Sigmoid colon (tissue), 7 donors: ENCODE measurements around the gene MAP1LC3B2. TPM values are rescaled to one million over a fixed set of nuclear protein-coding genes. Genes with fewer than 3 reads are reported as not detected.

Experiments used
- DNase-seq: peaks from one replicate; pipeline ENCODE4 v3.0.0-alpha.2; 2019
- H3K27ac ChIP-seq, 4 donors: fragments of 200-600 bp; sonication (generic); one replicate each; pipeline ENCODE4 v1.5.1; 2016 to 2019; ENCODE audit warnings: mild to moderate bottlenecking in 1 of 4
- H3K27me3 ChIP-seq, 3 donors: fragments of 200-600 bp; sonication (generic); one replicate each; pipeline ENCODE4 v1.5.1; 2019; ENCODE audit warnings: mild to moderate bottlenecking in 1 of 3
- H3K36me3 ChIP-seq, 4 donors: fragments of 200-600 bp; sonication (generic); one replicate each; pipeline ENCODE4 v1.5.1; 2016 to 2019
- H3K4me1 ChIP-seq, 4 donors: fragments of 200-600 bp; sonication (generic); one replicate each; pipeline ENCODE4 v1.5.1; 2017 to 2019
- H3K4me3 ChIP-seq, 4 donors: fragments of 200-600 bp; sonication (generic); one replicate each; pipeline ENCODE4 v1.5.1; 2017 to 2019; ENCODE audit warnings: mild to moderate bottlenecking in 2 of 4, moderate library complexity in 1 of 4
- H3K9me3 ChIP-seq, 4 donors: fragments of 200-600 bp in 3 of 4; sonication (generic) in 3 of 4; one replicate each; pipeline versions ENCODE4 v1.5.1 to v1.6.1; 2013 to 2019
- EP300 ChIP-seq, 4 donors: sonication (generic); formaldehyde crosslinking; IDR thresholded peaks; one replicate each; pipeline ENCODE4 v1.6.1; 2017; ENCODE audit warnings: antibody characterized with exemption in 4 of 4
- POLR2A ChIP-seq, 2 donors: fragments of 450-650 bp; IDR thresholded peaks; one replicate each; pipeline ENCODE4 v1.6.1; 2016; ENCODE audit warnings: antibody characterized with exemption in 2 of 2, mild to moderate bottlenecking in 2 of 2, moderate library complexity in 2 of 2
- POLR2AphosphoS5 ChIP-seq, 4 donors: sonication (generic); formaldehyde crosslinking; IDR thresholded peaks; one replicate each; pipeline ENCODE4 v1.6.1; 2017; ENCODE audit warnings: antibody characterized with exemption in 4 of 4
- WGBS, 2 donors: extraction: QIAGEN DNeasy Blood & Tissue Kit; methylation state at CpG; one replicate each; pipeline ENCODE4 v1.1.7; 2013; 5-methylcytosine and 5-hydroxymethylcytosine counted together
- intact Hi-C: fragments of 100-400 bp; cut with DNase I; formaldehyde crosslinking; loops from one replicate; pipeline ENCODE4 v1.15.1; 2023
- polyA plus RNA-seq, 3 donors: library from polyadenylated mRNA; stranded (reverse); fragments of 200-250 nt; gene quantifications; one replicate each; pipeline ENCODE4 v1.2.3, GENCODE V29; 2013
- total RNA-seq, 4 donors: library from RNA; depleted of rRNA; stranded (reverse); fragments of >200 nt; gene quantifications; one replicate each; pipeline ENCODE4 v1.1.0, GENCODE V29; 2016
- TF ChIP-seq, protein P1 (sequence below), 4 experiments: fragments of 450-650 bp in 3 of 4; fragments of 200-600 bp in 1 of 4; IDR thresholded peaks; one replicate each; pipeline ENCODE4 v1.5.1; 2016 to 2019; ENCODE audit warnings: antibody characterized with exemption in 4 of 4, mild to moderate bottlenecking in 3 of 4, moderate library complexity in 2 of 4
- donor health status: healthy with polysubstance abuse.
- donor health status: Bipolar disorder and iron deficiency.
- donor health status: healthy.

MAP1LC3B2 gene
- total and polyA plus RNA-seq, 7 donors = 0.90 to 6.2 (median 2.9) TPM; not detected in 3

- WGBS, 2 donors = 25 to 67% methylated on average over 16 of the region's 16 CpGs
- Histone ChIP-seq H3K36me3 (no peaks in the 10 kb centered on the region), H3K9me3 (peaks cover 0 to 8% (median 2%) of the 10 kb centered on the region in 4 donors), H3K27me3 (no peaks in the 10 kb centered on the region), H3K4me1 (no peaks in the 10 kb centered on the region), H3K27ac (no peak overlapping the region), H3K4me3 (no peak overlapping the region)
- TF ChIP-seq, protein P1, sequence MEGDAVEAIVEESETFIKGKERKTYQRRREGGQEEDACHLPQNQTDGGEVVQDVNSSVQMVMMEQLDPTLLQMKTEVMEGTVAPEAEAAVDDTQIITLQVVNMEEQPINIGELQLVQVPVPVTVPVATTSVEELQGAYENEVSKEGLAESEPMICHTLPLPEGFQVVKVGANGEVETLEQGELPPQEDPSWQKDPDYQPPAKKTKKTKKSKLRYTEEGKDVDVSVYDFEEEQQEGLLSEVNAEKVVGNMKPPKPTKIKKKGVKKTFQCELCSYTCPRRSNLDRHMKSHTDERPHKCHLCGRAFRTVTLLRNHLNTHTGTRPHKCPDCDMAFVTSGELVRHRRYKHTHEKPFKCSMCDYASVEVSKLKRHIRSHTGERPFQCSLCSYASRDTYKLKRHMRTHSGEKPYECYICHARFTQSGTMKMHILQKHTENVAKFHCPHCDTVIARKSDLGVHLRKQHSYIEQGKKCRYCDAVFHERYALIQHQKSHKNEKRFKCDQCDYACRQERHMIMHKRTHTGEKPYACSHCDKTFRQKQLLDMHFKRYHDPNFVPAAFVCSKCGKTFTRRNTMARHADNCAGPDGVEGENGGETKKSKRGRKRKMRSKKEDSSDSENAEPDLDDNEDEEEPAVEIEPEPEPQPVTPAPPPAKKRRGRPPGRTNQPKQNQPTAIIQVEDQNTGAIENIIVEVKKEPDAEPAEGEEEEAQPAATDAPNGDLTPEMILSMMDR (IDR thresholded peaks at IDR 0.05) = no peak
- no peak for TF ChIP-seq POLR2A (IDR thresholded peaks at IDR 0.05)
- no peak for TF ChIP-seq EP300 (IDR thresholded peaks at IDR 0.05)
- intact Hi-C loops = no loop called here
- no peak for DNase-seq
These were observed 61.5 kb downstream of the MAP1LC3B2 start for GRCh38 chr12:116620492-116621191.

- no peak overlapping the region for H3K4me3 ChIP-seq
- no peaks in the 10 kb centered on the region for H3K27me3 ChIP-seq
- H3K36me3 ChIP-seq = no peaks in the 10 kb centered on the region
- intact Hi-C loops = no loop called here
- DNase-seq = no peak
- no peak for TF ChIP-seq POLR2AphosphoS5 (IDR thresholded peaks at IDR 0.05)
- no peak for TF ChIP-seq EP300 (IDR thresholded peaks at IDR 0.05)
- no peak for TF ChIP-seq POLR2A (IDR thresholded peaks at IDR 0.05)
- TF ChIP-seq, protein P1 (IDR thresholded peaks at IDR 0.05) = no peak
- no peaks in the 10 kb centered on the region for H3K4me1 ChIP-seq
- no peak overlapping the region for H3K27ac ChIP-seq
- peaks cover 0 to 8% (median 2%) of the 10 kb centered on the region in 4 donors for H3K9me3 ChIP-seq
- 69 to 90% methylated on average over 4 of the region's 4 CpGs for WGBS, 2 donors
These were observed 62.0 kb downstream of the MAP1LC3B2 start for GRCh38 chr12:116621194-116621593.

DNA sequence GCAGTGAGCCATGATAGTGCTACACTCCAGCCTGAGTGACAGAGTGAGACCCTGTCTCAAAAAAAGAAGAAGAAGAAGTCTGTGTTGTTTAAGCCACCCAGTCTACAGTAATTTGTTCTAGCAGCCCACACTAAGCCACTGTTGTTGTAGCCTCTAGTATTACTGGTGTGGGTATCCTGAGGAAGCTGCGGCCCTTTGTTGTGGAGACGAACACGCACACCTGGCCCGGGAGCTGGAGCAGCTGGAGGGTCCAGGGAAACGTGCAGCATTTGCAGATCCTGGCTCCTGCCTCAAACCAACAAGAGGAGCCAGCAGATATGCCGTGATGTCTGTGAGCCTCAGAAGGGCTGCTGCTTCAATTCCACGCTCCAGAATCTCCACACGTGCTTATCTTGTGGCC lies 65.3 kb downstream of the MAP1LC3B2 start:
- Histone ChIP-seq H3K4me3 (no peak overlapping the region), H3K9me3 (peaks cover 0 to 4% (median 2%) of the 10 kb centered on the region in 4 donors), H3K27me3 (no peaks in the 10 kb centered on the region), H3K36me3 (no peaks in the 10 kb centered on the region), H3K27ac (no peak overlapping the region), H3K4me1 (no peaks in the 10 kb centered on the region)
- TF ChIP-seq EP300 (IDR thresholded peaks at IDR 0.05) (no peak), POLR2A (IDR thresholded peaks at IDR 0.05) (no peak), POLR2AphosphoS5 (IDR thresholded peaks at IDR 0.05) (no peak)
- TF ChIP-seq, protein P1 (IDR thresholded peaks at IDR 0.05) = no peak
- WGBS, 2 donors = 72 to 89% methylated on average over 8 of the region's 8 CpGs
- DNase-seq = no peak
- intact Hi-C loops = no loop called here

DNA sequence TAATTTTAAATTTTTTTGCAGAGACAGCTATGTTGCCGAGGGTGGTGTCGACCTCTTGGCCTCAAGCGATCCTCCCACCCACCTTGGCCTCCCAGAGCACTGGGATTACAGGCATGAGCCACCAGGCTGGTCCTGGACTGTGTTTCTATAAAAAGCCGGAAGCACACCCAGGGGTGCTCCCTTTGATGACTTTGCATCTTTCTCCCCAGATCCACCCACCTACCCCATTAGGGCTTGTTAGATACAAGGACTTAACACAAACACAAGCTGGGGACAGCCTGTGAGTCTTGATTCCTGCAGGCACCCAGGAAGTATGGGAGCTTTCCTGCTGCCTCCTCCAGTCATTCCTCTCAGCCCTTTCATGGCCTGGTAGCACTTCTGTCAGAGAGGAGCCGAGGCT lies 67.0 kb downstream of the MAP1LC3B2 start:
- Histone ChIP-seq H3K4me3 (no peak overlapping the region), H3K9me3 (peaks cover 0 to 4% (median 2%) of the 10 kb centered on the region in 4 donors), H3K27me3 (no peaks in the 10 kb centered on the region), H3K27ac (no peak overlapping the region), H3K36me3 (no peaks in the 10 kb centered on the region), H3K4me1 (no peaks in the 10 kb centered on the region)
- intact Hi-C loops = no loop called here
- TF ChIP-seq POLR2A (IDR thresholded peaks at IDR 0.05) (no peak), POLR2AphosphoS5 (IDR thresholded peaks at IDR 0.05) (no peak), EP300 (IDR thresholded peaks at IDR 0.05) (no peak)
- TF ChIP-seq, protein P1 (IDR thresholded peaks at IDR 0.05) = no peak
- 85 to 90% methylated on average over 5 of the region's 5 CpGs for WGBS, 2 donors
- DNase-seq = no peak

Other genes with a start within 250 kb of the MAP1LC3B2 start
- 10 to 100 TPM; 10.5 to 18.0 (median 13.7) TPM for gene SPRING1, start 178.7 kb downstream of the MAP1LC3B2 start, total RNA-seq
- gene SPRING1, start 178.7 kb downstream of the MAP1LC3B2 start, polyA plus RNA-seq = 10 to 100 TPM; 16.2 to 38.6 (median 35.4) TPM
- gene RNFT2, start 178.9 kb downstream of the MAP1LC3B2 start, total RNA-seq = 1 to 10 TPM in 2 of 4 donors, under 1 TPM in 2; 0.36 to 4.3 (median 0.80) TPM
- 1 to 10 TPM in 2 of 3 donors, under 1 TPM in 1; 0.46 to 3.1 (median 1.2) TPM for gene RNFT2, start 178.9 kb downstream of the MAP1LC3B2 start, polyA plus RNA-seq